Thyroid gland (tissue), 4 donors: ENCODE data around the gene TRIM46.

Source experiments
- POLR2A ChIP-seq, 2 donors: fragments of 450-650 bp; IDR thresholded peaks; one replicate each; pipeline ENCODE4 v1.6.1; 2017; ENCODE audit warnings: antibody characterized with exemption in 2 of 2, mild to moderate bottlenecking in 2 of 2, moderate library complexity in 1 of 2
- TF ChIP-seq, protein P1 (sequence below), 6 experiments: fragments of 200-600 bp in 3 of 6; fragments of 450-650 bp in 3 of 6; sonication (generic) in 3 of 6; IDR thresholded peaks; one replicate each; pipeline ENCODE4 v1.5.1; 2016 to 2019; ENCODE audit warnings: antibody characterized with exemption in 6 of 6, mild to moderate bottlenecking in 2 of 6, inconsistent platforms in 1 of 6, moderate library complexity in 1 of 6

DNA sequence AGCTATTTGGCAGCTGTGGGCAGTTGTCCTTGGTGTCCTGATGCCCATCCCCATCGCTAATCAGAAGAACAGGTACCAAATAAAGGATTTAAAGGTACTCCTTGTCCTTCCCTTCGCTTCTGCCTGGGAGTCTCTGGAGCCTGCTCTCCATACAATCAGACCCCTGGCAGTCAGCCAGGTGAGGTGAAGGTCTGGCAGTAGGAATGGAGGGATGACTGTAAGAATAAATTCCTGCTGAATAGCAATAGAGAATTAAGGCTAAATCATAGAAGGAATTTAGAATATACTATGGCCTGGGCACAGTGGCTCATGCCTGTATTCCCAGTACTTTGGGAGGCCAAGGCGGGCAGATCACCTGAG lies 24.9 kb downstream of the TRIM46 start:
- TF ChIP-seq, protein P1, sequence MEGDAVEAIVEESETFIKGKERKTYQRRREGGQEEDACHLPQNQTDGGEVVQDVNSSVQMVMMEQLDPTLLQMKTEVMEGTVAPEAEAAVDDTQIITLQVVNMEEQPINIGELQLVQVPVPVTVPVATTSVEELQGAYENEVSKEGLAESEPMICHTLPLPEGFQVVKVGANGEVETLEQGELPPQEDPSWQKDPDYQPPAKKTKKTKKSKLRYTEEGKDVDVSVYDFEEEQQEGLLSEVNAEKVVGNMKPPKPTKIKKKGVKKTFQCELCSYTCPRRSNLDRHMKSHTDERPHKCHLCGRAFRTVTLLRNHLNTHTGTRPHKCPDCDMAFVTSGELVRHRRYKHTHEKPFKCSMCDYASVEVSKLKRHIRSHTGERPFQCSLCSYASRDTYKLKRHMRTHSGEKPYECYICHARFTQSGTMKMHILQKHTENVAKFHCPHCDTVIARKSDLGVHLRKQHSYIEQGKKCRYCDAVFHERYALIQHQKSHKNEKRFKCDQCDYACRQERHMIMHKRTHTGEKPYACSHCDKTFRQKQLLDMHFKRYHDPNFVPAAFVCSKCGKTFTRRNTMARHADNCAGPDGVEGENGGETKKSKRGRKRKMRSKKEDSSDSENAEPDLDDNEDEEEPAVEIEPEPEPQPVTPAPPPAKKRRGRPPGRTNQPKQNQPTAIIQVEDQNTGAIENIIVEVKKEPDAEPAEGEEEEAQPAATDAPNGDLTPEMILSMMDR (IDR thresholded peaks at IDR 0.05), result no peak
- TF ChIP-seq POLR2A (IDR thresholded peaks at IDR 0.05), result no peak
